ENCODE measurements around the gene CD1D.
A peak's percentile ranks its signal among the peaks of the same experiment; 100 is the strongest.
"Not testable (repeated sequence)": the region's sequence is repeated elsewhere in the genome, so short reads cannot be mapped to it uniquely, and the experiment has no call there.

Gene CD1D

DNA sequence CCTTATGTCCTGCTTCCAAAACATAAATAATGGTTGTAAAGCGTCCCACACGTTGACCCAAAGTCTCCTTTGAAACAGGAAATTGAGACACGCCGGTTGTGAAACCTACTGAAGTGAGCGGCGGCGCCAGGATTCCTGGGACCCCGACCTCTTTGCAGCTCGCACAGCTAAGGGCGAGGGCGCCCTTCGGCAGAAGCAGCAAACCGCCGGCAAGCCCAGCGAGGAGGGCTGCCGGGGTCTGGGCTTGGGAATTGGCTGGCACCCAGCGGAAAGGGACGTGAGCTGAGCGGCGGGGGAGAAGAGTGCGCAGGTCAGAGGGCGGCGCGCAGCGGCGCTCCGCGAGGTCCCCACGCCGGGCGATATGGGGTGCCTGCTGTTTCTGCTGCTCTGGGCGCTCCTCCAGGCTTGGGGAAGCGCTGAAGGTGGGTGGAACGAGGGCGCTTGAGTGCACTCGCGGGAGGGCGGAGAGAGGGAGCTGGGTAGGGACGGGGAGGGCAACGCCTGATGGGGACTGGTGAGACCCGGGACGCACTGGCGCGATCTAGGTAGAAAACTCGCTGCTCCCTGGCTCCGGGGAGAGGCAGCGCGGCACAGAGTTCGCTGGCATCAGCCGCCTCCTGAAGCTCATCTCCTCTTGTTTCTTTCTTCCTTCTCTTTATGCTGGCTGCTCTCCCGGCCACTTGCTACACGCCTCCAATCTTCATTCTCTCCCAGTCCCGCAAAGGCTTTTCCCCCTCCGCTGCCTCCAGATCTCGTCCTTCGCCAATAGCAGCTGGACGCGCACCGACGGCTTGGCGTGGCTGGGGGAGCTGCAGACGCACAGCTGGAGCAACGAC lies at the start of gene CD1D:
TSS of gene CD1D (plus strand) at position 155 of the 836 bp plus-strand sequence. CDS start at position 362, 207 bp downstream.
- DNase-seq (ENCODE audit: low read depth in 2 of 2, low spot score in 1 of 2): no peak

DNA sequence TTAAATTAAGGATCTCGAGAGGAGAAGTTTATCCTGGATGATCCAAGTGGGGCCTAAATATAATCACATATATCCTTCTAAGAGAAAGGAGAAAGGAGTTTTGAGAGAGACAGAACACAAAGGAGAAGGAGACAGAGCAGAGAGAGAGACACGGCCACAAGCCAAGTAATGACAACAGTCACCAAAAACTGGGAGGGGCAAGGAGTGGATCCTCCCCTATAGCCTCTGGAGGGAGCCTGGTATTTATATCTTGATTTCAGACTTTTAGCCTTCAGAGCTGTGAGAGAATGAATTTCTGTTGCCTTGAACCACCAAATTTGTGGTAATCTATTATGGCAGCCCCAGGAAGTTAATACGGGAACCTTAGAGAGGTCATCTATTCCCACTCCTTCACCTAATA lies 49.5 kb upstream of the CD1D start:
- DNase-seq (ENCODE audit: low read depth in 2 of 2, low spot score in 1 of 2): no peak

DNA sequence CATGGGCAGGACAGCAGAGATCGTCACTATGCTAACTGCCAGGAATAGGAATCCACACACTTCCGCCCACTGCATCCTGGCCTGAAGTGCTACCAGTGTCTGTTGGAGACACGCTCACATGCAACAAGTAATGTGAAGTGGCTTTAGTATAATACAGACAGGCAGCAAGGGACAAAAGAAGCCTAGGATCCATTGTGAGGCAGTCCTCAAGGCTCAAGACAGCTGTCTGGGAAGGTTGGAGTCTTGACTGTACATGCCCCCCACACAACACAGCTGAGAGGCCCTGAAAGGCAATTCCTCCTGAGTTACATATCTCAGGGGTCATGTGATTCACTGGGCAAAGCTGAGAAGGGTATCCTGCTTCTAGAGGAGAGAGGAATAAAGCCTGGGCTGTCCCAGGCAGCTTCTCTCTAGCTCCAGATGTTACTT lies 39.9 kb upstream of the CD1D start:
- no peak for DNase-seq (ENCODE audit: low read depth in 2 of 2, low spot score in 1 of 2)

DNA sequence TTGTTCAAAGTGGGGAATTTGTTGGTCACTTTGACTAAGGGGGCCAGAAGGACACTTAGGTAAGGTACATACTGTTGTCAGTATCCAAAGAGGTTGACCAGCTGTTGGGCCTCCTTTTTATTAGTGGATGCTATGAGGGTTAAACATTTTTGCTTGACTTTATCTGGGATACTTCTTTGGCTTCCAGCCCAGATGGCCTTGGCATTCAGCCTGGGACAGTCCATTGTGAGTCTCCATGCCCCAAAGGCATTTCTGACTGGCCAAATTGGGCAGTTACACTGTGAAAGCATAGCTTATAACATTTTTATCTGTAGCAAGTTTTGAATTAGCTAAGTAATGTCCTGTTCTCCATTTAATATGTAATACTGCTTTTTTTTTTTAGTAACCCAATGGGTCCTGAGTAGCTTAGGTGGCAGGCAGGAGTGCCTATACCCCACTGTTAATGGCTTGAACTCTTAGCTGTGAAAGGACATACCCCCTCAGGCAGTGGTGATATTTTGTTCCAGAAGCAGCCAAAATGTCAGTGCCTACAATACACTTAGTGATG lies 35.4 kb upstream of the CD1D start:
- DNase-seq (ENCODE audit: low read depth in 2 of 2, low spot score in 1 of 2): no peak

DNA sequence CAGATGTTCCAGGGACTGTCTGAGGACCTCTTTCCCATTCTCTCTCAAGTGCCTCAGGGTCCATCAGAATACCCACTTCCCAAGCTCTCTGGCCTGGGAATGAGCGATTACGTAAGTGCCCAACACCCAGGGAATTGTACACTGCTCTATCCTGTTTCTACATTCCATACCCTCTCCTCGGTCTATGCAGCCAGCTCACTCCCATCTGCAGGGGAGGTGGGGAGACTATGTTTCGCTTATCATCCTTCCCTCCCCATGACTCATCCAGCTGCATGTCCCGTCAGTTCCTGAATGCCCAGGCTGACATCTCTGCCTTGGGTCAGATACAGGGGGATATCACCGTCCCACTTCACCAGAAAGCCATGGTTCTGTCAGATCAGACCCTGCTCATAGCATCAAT lies 34.5 kb upstream of the CD1D start:
- DNase-seq (ENCODE audit: low read depth in 2 of 2, low spot score in 1 of 2): no peak

DNA sequence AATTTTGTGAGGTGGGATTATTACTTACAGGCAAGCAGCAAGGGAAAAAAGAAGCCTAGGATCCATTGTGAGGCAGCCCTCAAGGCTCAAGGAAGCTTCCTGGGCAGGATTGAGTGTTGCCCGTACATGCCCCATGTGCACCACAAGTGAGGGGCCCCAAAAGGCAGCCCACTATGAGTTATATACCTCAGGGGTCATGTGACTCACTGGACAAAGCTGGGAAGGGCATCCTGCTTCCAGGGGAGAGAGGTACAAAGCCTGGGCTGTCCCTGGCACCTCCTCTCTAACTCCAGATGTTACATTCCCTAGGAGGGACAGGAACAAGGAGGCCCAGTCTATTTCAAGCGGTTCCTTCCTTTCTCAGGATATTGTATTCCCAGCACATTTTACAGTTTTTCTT lies 34.0 kb upstream of the CD1D start:
- no peak for DNase-seq (ENCODE audit: low read depth in 2 of 2, low spot score in 1 of 2)

DNA sequence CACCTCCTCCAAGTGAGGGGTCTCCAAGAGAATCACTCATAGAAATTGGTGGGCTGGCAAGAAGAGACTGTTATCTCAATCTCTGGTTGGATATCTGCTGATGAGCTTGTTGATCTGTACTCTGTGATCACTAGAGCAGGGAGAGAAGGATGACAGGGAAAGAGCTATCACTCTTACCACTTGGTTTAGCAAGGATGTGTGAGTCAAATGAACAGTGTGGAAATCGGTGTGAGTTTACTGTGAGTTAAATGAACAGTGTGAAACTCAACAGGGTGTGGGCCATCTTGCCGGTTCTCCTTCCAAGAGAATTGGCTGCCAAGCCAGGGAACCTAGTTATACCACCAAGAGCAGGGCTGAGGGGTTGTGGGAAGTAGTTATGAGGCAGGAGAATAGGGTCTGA lies 33.3 kb upstream of the CD1D start:
- no peak for DNase-seq (ENCODE audit: low read depth in 2 of 2, low spot score in 1 of 2)

DNA sequence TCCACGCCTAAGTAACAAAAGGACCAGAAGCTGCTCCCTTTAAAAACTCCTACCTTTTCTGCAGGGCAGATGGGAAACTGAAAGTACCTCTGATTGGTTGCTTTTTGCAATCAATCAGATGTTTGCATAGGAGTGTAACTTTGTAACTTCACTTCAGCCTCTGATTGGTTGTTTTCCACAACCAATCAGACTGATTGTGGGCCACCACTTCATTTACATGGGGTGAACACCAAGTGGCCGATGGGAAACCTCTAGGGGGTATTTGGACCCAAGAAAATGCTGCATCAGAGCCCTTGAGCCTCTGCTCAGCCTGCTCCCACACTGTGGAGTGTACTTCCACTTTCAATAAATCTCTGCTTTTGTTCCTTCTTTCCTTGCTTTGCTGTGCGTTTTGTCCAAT lies 32.8 kb upstream of the CD1D start:
- DNase-seq (ENCODE audit: low read depth in 2 of 2, low spot score in 1 of 2): no peak

DNA sequence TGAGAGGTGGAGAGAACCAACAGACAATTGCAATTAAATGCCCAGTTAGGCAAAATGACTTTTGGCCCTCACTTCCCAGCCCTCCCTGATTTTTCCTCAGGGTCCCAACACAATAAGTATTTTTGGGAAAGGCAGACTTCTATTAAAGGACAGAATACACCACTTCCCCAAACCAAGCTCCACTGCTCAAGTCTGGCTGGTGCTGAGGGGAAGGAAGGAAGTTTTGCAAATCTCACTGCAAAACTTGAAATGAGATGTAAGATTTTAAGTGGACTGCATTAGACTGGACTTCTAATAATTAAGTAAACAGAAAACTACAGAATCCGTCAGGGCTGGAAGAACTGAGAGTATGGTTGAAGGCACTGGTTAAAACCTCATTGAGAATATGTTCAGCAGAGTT lies 32.2 kb upstream of the CD1D start:
- DNase-seq (ENCODE audit: low read depth in 2 of 2, low spot score in 1 of 2): no peak

DNA sequence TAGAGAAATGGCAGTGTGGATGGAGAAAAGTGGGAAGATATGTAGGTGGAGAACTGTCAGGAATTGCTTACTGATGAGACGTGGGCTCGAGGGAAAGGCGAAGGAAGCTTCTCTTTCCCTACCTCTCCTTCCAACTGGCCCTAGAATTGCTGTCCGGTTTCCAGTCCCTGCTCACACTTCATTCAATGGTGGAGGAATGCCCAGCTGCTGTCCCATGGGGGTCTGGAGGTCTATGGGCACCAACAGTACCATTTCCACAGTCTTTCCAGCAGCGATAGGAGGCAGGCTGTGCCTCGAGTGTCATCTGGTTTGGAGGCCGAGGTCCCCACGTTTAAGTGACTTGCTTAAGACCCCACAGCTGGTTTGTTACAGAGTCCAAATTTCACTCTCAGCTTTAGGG lies 31.5 kb upstream of the CD1D start:
- peak in 1 of 2 donors; percentile 2 for DNase-seq (ENCODE audit: low read depth in 2 of 2, low spot score in 1 of 2)

DNA sequence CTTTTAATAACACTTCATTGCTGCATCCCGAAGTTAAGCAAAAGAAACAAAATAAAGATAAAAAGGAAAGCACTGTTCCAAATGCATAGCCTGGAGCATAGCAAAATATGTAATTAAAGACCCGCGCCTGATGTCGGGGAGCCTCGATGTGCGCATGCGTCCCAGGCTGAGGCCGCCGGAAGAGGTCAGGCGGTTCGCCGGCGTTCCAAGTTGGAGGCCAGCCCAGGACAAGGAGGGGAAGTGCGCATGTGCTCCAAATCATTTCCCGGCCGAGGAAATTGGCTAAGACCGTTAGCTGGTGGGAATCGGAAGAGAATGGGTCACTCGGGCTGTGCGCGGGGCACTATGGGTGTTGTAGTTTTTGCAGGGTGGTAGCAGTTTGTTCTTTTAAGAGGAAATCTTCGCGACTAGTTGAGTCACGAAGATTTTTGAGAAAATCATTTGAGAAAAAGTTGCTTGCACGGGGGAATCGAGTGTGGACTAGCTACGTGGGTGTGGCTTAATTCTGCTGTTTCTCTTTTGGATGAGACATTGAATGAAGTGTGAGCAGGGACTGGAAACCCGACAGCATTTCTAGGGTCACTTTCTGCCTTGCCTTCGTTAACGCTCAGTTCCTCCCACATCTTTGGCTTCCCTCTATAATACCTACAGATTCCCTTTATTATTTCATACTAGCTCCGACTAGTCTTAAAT lies 31.0 kb upstream of the CD1D start:
- peak; percentile 14 to 35 for DNase-seq (ENCODE audit: low read depth in 2 of 2, low spot score in 1 of 2)

DNA sequence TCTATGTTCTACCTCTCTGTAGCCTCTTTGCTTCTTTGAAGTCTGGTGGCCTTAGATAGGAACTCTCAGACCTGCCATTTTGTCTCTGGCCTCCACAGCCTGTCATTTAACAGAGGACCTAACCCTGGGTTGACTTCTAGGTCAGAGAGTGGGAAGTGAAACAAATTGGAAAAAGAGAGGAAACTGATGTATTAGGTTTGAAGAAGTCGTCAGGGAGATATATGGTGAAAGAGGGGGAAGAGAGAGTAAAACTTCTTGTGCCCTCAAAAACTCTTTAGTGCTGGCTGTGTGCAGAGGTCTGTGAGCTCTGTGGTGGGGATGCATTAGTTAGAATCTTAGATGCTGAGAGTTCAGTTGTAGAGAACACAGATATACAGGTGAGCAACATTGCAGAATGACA lies 30.2 kb upstream of the CD1D start:
- DNase-seq (ENCODE audit: low read depth in 2 of 2, low spot score in 1 of 2): no peak

DNA sequence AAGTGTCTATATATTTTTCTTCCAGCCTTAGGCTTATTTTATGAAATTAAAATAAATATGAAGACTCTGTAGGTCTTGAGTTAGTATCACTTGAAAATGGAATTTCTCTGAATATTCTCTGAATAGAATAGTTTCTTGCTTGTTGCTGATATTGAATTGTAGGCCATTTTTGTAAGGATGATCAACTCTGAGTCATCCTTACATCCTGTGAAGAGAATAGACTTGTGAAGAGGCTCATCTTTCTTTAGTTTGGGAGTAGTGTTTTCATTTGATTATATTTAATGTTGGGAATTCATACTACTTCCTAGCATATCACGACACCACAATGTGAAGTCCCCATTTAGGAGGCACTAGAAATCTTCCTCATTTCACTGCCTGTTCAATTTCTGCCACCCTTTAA lies 27.5 kb upstream of the CD1D start:
- no peak for DNase-seq (ENCODE audit: low read depth in 2 of 2, low spot score in 1 of 2)

DNA sequence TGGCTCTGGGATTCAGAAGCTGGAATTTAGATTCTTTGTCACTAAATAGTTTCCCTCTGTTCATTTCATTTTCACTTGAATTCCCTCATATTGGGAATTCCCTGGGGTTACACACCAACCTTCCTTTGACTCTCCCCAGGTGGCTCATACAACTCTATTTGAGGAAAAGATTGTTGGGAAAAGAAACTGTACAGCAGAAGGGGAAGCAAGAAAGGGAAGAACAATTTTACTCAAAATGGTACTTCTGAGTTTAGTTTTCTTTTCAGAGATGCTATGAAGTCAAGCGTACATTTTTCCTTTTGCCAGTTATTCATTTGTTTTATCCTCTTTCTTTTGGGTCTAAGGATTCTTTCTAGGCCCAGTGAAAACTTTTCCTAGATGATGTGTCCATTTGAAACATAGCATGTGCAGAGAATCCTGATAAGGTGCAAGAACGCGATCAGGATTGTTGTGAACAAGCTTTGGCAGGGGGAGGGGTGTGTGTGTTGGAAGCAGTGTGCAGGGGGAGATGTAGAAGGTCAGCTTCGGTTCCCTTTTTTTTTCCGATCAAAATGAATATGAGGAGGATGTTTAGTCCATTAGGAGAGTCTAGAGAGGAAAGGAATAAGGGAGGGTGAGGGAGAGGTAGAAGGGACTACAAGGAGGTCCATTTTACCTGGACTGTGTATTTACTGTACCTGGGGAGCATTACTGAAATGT lies 26.8 kb upstream of the CD1D start:
- no peak for DNase-seq (ENCODE audit: low read depth in 2 of 2, low spot score in 1 of 2)

DNA sequence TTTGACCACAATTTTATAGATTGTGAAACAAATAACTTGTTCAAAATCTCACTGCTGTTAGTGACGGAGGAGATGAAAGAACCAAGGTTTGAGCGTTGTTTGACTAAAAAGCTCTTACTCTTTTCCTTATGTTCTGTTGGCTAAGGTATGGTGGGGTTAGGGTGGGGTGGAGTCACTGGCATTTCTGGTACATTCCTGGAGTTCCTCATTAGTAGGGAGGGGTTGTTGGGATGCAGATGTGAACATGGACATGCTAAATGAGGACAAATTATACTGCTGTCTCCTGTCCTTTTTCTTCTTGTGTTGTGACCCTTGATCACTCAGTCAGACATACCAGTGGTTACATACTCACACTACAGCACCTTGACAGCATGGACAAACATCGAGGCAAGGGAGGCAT lies 26.2 kb upstream of the CD1D start:
- no peak for DNase-seq (ENCODE audit: low read depth in 2 of 2, low spot score in 1 of 2)

DNA sequence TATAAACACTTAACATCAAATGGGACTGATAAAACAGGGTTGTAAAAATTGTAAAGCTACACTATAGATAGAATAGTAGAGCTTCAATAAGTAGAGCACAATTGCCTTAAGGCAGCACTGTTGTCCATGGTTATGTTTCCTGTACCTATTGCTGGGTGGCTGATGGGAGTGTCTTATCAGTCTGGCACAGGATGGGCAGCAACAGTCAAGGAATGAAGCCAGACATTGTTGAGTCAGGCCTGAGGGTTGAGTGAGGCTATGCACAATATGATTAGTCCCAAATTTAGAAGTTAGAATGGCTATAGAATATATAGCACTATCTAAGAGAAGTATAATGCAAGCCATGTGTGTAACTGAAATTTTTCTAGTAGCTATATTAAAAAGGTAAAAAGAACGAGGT lies 25.0 kb upstream of the CD1D start:
- no peak for DNase-seq (ENCODE audit: low read depth in 2 of 2, low spot score in 1 of 2)

DNA sequence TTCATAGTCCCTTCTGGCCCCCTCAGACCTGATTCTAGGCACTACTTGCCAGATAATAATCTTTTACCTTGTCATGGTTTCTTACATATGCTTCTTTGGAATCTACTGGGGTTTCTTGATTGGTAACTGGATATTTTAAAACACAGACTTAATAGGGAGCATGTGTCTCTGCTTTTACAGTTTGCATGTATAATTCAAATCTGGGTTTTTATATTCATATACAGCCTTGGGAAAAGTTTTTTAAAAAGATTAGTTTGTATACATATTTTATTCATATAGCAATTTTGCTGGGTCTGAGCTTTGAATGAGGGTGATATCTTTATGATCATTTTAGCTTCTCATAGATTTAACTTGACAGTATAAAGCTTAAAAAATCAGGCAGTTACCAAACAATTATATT lies 21.1 kb upstream of the CD1D start:
- no peak for DNase-seq (ENCODE audit: low read depth in 2 of 2, low spot score in 1 of 2)

DNA sequence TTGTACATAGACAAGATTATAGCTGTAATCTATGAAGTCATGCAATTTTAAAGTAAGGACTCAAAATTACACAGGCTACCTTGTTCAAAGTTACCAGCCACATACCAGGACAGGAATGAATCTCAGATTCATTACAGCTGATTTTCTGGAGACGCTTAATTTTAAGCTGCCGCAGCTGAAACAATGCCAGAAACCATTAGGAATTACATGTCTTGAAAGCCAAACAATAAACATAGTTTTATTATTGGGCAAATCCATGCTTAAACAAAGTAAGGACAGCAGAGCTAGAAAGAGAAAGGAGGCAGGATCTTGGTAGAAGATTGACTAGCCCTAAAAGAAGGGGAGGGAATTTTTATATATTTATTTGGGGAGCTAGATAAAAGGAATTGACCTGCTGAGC lies 19.2 kb upstream of the CD1D start:
- no peak for DNase-seq (ENCODE audit: low read depth in 2 of 2, low spot score in 1 of 2)

DNA sequence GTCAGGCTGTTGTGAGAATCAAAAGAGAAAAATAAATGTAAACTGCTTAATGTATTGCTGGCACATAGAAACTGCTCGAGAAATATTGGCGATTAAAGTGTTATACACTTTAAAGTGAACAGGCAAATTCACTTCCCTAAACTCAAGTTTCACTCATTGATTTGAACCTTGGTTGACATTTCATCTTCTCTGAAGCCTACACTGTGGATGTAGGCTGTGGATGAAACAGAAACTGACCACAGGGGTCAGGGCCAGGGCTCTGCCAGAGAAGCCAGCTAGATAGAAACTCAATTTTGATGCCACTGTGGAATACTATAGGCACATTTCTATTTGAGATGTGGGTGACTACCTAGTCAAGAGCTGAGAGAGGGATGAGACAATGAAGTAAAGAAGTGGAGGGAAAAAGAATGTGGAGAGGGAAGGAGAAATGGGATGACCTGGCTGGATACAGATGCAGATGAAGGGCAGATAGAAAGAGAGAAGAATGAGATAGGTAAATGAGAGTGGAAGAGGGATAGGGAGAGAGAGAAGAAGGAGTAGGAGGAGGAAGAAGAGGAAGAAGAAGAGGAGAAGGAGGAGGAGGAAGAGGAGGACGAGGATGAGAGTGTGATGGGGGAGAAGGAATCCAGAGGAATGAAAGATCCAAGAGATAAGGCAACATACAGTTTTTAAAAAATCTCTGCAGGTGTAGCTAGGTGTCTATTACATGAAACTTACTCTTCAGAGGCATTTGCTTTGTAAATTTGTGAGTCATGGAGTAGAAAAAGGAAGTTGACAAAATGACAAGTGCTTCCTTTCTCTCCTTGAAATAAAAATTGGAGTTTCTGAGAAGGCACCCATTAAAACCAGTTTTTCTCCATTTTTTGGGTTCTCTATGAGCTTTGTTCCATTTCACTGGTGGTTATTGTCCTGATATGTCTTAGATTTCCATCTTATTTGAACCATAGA lies 17.4 kb upstream of the CD1D start:
- DNase-seq (ENCODE audit: low read depth in 2 of 2, low spot score in 1 of 2): no peak

DNA sequence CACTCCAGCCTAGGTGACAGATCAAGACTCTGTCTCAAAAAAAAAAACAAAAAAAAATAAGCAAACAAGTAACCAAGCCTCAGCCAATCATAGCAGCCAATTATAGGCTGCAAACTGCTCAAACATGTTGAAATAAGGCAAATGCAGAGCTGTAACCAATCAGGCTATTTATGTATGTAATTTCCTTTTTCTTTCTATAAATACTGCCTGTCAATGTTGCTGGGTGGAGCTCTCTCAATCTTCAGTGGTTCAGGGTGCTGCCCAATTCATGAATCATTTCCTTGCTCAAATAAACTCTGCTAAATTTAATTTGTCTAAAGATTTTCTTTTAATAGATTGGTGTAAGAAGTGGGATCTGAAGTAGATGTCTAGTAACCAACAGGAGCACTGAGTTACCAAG lies 11.6 kb upstream of the CD1D start:
- no peak for DNase-seq (ENCODE audit: low read depth in 2 of 2, low spot score in 1 of 2)

DNA sequence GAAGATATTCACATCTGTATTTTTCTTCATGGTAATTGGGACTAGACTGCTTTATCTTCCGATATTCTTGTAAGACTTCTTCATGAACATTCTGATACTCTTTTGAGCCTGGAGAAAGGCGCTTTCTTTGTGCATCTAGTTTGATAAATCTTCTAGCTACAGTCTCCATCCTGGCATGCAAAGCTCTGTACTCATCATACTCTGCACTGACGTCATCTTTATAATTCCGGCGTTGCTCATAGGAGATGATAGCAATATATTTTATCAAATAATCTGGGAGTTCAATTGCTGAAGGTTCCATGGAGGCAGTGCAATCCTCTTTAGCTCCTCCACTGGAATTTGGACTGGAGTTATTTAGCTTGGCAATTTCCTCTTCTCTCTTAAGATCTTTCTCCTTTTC lies 4.8 kb upstream of the CD1D start:
- DNase-seq (ENCODE audit: low read depth in 2 of 2, low spot score in 1 of 2): not testable (repeated sequence)

Data from stimulated activated CD8-positive, alpha-beta memory T cell treated with anti-CD3 and anti-CD28 coated beads, Interleukin-4, amount 100 ng/mL, for 1 hour (primary cell).